Psoas muscle (tissue), 8 donors: ENCODE results near the gene PRDM7. TPM values are rescaled to one million over a fixed set of nuclear protein-coding genes. Genes with fewer than 3 reads are reported as not detected.
A peak's percentile ranks its signal among the peaks of the same experiment; 100 is the strongest.

ENCODE experiments used
- ATAC-seq, 4 donors: fragments of 200-7000 bp; cut with Tn5 transposase; one replicate each; pipeline ENCODE4 v1.9.1; 2020; ENCODE audit warnings: moderate library complexity in 3 of 4, mild to moderate bottlenecking in 2 of 4
- DNase-seq, 2 donors: peaks; one replicate each; pipeline ENCODE4 v3.0.0-alpha.2; 2020
- H3K27ac ChIP-seq: fragments of 200-600 bp; one replicate; pipeline ENCODE4 v1.8.0; 2022
- H3K27me3 ChIP-seq, 3 donors: fragments of 200-600 bp in 1 of 3; one replicate each; pipeline versions ENCODE4 v1.6.1 to v1.8.0; 2013 to 2022; ENCODE audit warnings: low read length in 2 of 3, mild to moderate bottlenecking in 2 of 3, moderate library complexity in 1 of 3; ENCODE audit not compliant: insufficient read depth in 3 of 3
- H3K36me3 ChIP-seq, 2 donors: fragments of 200-600 bp in 1 of 2; one replicate each; pipeline versions ENCODE4 v1.6.1 to v1.8.0; 2013 to 2022; ENCODE audit warnings: low read depth in 1 of 2, mild to moderate bottlenecking in 1 of 2, moderate library complexity in 1 of 2; ENCODE audit not compliant: insufficient read depth in 1 of 2
- H3K4me1 ChIP-seq: fragments of 200-600 bp; one replicate; pipeline ENCODE4 v1.8.0; 2022
- H3K4me3 ChIP-seq: fragments of 200-600 bp; one replicate; pipeline ENCODE4 v1.8.0; 2022; ENCODE audit warnings: mild to moderate bottlenecking
- H3K9me3 ChIP-seq: fragments of 200-600 bp; one replicate; pipeline ENCODE4 v1.8.0; 2022
- CTCF ChIP-seq: fragments of 200-600 bp; IDR thresholded peaks from one replicate; pipeline ENCODE4 v1.8.0; 2022; ENCODE audit warnings: antibody characterized with exemption
- WGBS, 3 donors: extraction: QIAGEN DNeasy Blood & Tissue Kit; methylation state at CpG; one replicate each; pipeline versions ENCODE4 v1.1.6 to v1.1.7; 2013; 5-methylcytosine and 5-hydroxymethylcytosine counted together
- intact Hi-C, 2 donors: fragments of 100-400 bp; cut with DNase I; formaldehyde crosslinking; loops; one replicate each; pipeline versions ENCODE4 v1.11.0 to v1.14.2; 2022
- polyA plus RNA-seq, 3 donors: library from polyadenylated mRNA; stranded (reverse); fragments of 200-250 nt; gene quantifications; one replicate each; pipeline ENCODE4 v1.2.3, GENCODE V29; 2013
- total RNA-seq, 4 donors: library from RNA; stranded (reverse); fragmentation: NEBNext Ultra II Directional in 2 of 4; extraction: Animal tissue kit (Norgen Biotek cat#: 25700) in 2 of 4; gene quantifications; one replicate each; pipeline versions ENCODE4 v1.2.1 to v1.2.4, GENCODE V29; 2021 to 2023
- donor health status: healthy with polysubstance abuse.
- donor health status: DM: no; HTN: no; CAD: no; lungs with moderate emphysema.
- donor health status: Bipolar disorder and iron deficiency.
- donor health status: healthy.
- donor health status: DM: yes; HTN: yes; CAD: no.
- donor health status: DM: no; HTN: no; CAD: no.
- donor health status: DM: no; HTN: no; CAD: no.
- donor health status: DM: yes; HTN: yes; CAD: no.

The PRDM7 gene
- total and polyA plus RNA-seq, 7 donors: not detected

- H3K4me1 ChIP-seq: peaks cover 44% of the 10 kb centered on the region
- H3K4me3 ChIP-seq: peak overlapping the region; percentile 81
- no peaks in the 10 kb centered on the region for H3K9me3 ChIP-seq
- intact Hi-C loops: loop anchor here in 1 of 2 donors (2.0 kb wide), 1 partner anchor 71 kb away; the partner anchor contains the start of gene DEF8
- DNase-seq: peak; percentile 45 to 69
- 1 to 3% (median 2%) methylated on average over 38 to 57 of the region's 57 CpGs for WGBS, 3 donors
- ATAC-seq: peak; percentile 30 to 56 (median 44)
- no peaks in the 10 kb centered on the region for H3K36me3 ChIP-seq
- peak; percentile 28 for TF ChIP-seq CTCF
- H3K27me3 ChIP-seq: no peaks in the 10 kb centered on the region
- peak overlapping the region; percentile 59 for H3K27ac ChIP-seq
These were observed 57.4 kb downstream of the PRDM7 start for GRCh38 chr16:90019543-90020259.

GRCh38 chr16:90018652-90019542, 58.2 kb downstream of the PRDM7 start, which contains the start of gene DBNDD1:
TSS of gene DBNDD1 (minus strand) at chr16:90019456. CDS start at chr16:90019341, 115 bp downstream.
- Histone ChIP-seq H3K27me3 (no peaks in the 10 kb centered on the region), H3K4me3 (peak within 1 kb of the TSS; percentile 81), H3K9me3 (no peaks in the 10 kb centered on the region), H3K27ac (peak within 1 kb of the TSS; percentile 73), H3K36me3 (no peaks in the 10 kb centered on the region), H3K4me1 (peaks cover 44% of the 10 kb centered on the region)
- intact Hi-C loops: loop anchor here in 1 of 2 donors (2.0 kb wide), 1 partner anchor 70 kb away; the partner anchor contains the start of gene DEF8
- DNase-seq (no peak), ATAC-seq (peak; percentile 22 to 47 (median 32))
- WGBS, 3 donors: 5 to 8% (median 7%) methylated on average over 37 to 103 of the region's 103 CpGs
- no peak for TF ChIP-seq CTCF

- TF ChIP-seq CTCF: no peak
- H3K4me3 ChIP-seq: peak overlapping the region; percentile 81
- no peaks in the 10 kb centered on the region for H3K9me3 ChIP-seq
- intact Hi-C loops: loop anchor here in 1 of 2 donors (2.0 kb wide), 1 partner anchor 69 kb away; the partner anchor contains the start of gene DEF8
- DNase-seq: no peak
- H3K27me3 ChIP-seq: no peaks in the 10 kb centered on the region
- no peaks in the 10 kb centered on the region for H3K36me3 ChIP-seq
- peaks cover 43% of the 10 kb centered on the region for H3K4me1 ChIP-seq
- 53 to 59% (median 58%) methylated on average over 7 of the region's 7 CpGs for WGBS, 3 donors
- no peak for ATAC-seq
- H3K27ac ChIP-seq: peak overlapping the region; percentile 73
These were observed 58.9 kb downstream of the PRDM7 start for GRCh38 chr16:90018297-90018651.

GRCh38 chr16:90016339-90016950, 60.7 kb downstream of the PRDM7 start:
- intact Hi-C loops: no loop called here
- H3K27me3 ChIP-seq: no peaks in the 10 kb centered on the region
- no peaks in the 10 kb centered on the region for H3K36me3 ChIP-seq
- no peak for DNase-seq
- peaks cover 40% of the 10 kb centered on the region for H3K4me1 ChIP-seq
- no peak overlapping the region for H3K27ac ChIP-seq
- TF ChIP-seq CTCF: no peak
- no peaks in the 10 kb centered on the region for H3K9me3 ChIP-seq
- H3K4me3 ChIP-seq: no peak overlapping the region
- no peak for ATAC-seq
- WGBS, 3 donors: 46 to 59% (median 52%) methylated on average over 11 of the region's 11 CpGs
